Esophagus muscularis mucosa (tissue), 4 donors: ENCODE results near the gene RGS2. TPM values are rescaled to one million over a fixed set of nuclear protein-coding genes. Genes with fewer than 3 reads are reported as not detected.

Experiments used
- DNase-seq: peaks from one replicate; pipeline ENCODE4 v3.0.0-alpha.2; 2017; ENCODE audit errors: extremely low spot score
- H3K27ac ChIP-seq, 4 donors: fragments of 200-600 bp; sonication (generic); replicated peaks in 1 of 4; 1 replicate in 3 of 4; 2 replicates in 1 of 4; pipeline ENCODE4 v1.5.1; 2016 to 2019; ENCODE audit warnings: mild to moderate bottlenecking in 1 of 4
- H3K27me3 ChIP-seq, 4 donors: fragments of 200-600 bp; sonication (generic); one replicate each; pipeline versions ENCODE4 v1.5.1 to v1.6.0; 2016 to 2019
- H3K36me3 ChIP-seq, 4 donors: fragments of 200-600 bp; sonication (generic); one replicate each; pipeline ENCODE4 v1.5.1; 2016 to 2019
- H3K4me1 ChIP-seq, 4 donors: fragments of 200-600 bp; sonication (generic); one replicate each; pipeline ENCODE4 v1.5.1; 2016 to 2019
- H3K4me3 ChIP-seq, 4 donors: fragments of 200-600 bp; sonication (generic); 1 replicate in 2 of 4; 2 replicates in 2 of 4; pipeline ENCODE4 v1.5.1; 2016 to 2019; ENCODE audit warnings: mild to moderate bottlenecking in 4 of 4, moderate library complexity in 1 of 4
- H3K9me3 ChIP-seq, 4 donors: fragments of 200-600 bp; sonication (generic); 1 replicate in 3 of 4; 2 replicates in 1 of 4; pipeline ENCODE4 v1.5.1; 2016 to 2019
- EP300 ChIP-seq: sonication (generic); formaldehyde crosslinking; IDR thresholded peaks from one replicate; pipeline ENCODE4 v1.6.1; 2017; ENCODE audit warnings: antibody characterized with exemption
- POLR2A ChIP-seq: fragments of 450-650 bp; IDR thresholded peaks from one replicate; pipeline ENCODE4 v1.6.1; 2017; ENCODE audit warnings: antibody characterized with exemption, moderate library complexity, mild to moderate bottlenecking, low read depth
- POLR2AphosphoS5 ChIP-seq, 2 donors: sonication (generic); formaldehyde crosslinking; IDR thresholded peaks; one replicate each; pipeline ENCODE4 v1.6.1; 2017; ENCODE audit warnings: antibody characterized with exemption in 2 of 2
- WGBS: methylation state at CpG from one replicate; pipeline ENCODE4 v1.1.5; 2018; 5-methylcytosine and 5-hydroxymethylcytosine counted together
- intact Hi-C: fragments of 100-400 bp; cut with DNase I; formaldehyde crosslinking; loops from one replicate; pipeline ENCODE4 v1.15.1; 2023
- total RNA-seq, 4 donors: library from RNA; depleted of rRNA; stranded (reverse); fragments of >200 nt; gene quantifications; one replicate each; pipeline versions ENCODE4 v1.1.0 to v1.2.1, GENCODE V29; 2016
- TF ChIP-seq, protein P1 (sequence below), 3 experiments: fragments of 200-600 bp in 2 of 3; fragments of 450-650 bp in 1 of 3; sonication (generic) in 2 of 3; IDR thresholded peaks; one replicate each; pipeline ENCODE4 v1.5.1; 2017 to 2019; ENCODE audit warnings: antibody characterized with exemption in 3 of 3, mild to moderate bottlenecking in 2 of 3, moderate library complexity in 1 of 3

RGS2 gene
- total RNA-seq, 4 donors from 2014 or later, result 337 to 754 (median 525) TPM

DNA sequence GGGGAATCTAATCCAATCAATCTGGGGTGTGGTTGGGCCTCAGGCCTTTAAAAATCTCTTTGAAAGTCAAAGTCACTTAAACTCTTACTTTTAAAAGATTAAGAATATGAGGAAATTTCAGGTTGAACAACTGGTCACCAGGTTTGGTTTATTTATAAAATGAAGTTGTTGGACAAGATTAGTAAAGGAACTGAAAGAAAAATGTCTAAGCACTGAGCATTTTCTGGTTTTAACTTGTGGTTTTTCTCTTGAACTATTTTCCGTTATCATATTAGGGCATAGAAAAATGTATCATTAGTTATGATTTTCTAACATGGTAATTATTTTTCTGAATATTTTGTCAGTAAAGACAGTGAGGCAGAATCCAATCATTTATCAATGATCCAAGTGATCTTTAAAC is 49.6 kb downstream of the RGS2 start:
- DNase-seq, result no peak
- no peaks in the 10 kb centered on the region for H3K27me3 ChIP-seq
- no peaks in the 10 kb centered on the region for H3K9me3 ChIP-seq
- no peak overlapping the region for H3K4me3 ChIP-seq
- H3K36me3 ChIP-seq, result no peaks in the 10 kb centered on the region
- TF ChIP-seq POLR2AphosphoS5 (IDR thresholded peaks at IDR 0.05) (no peak), EP300 (no peak), POLR2A (no peak)
- TF ChIP-seq, protein P1, sequence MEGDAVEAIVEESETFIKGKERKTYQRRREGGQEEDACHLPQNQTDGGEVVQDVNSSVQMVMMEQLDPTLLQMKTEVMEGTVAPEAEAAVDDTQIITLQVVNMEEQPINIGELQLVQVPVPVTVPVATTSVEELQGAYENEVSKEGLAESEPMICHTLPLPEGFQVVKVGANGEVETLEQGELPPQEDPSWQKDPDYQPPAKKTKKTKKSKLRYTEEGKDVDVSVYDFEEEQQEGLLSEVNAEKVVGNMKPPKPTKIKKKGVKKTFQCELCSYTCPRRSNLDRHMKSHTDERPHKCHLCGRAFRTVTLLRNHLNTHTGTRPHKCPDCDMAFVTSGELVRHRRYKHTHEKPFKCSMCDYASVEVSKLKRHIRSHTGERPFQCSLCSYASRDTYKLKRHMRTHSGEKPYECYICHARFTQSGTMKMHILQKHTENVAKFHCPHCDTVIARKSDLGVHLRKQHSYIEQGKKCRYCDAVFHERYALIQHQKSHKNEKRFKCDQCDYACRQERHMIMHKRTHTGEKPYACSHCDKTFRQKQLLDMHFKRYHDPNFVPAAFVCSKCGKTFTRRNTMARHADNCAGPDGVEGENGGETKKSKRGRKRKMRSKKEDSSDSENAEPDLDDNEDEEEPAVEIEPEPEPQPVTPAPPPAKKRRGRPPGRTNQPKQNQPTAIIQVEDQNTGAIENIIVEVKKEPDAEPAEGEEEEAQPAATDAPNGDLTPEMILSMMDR (IDR thresholded peaks at IDR 0.05), result no peak
- no peak overlapping the region for H3K27ac ChIP-seq
- intact Hi-C loops, result no loop called here
- WGBS, result 82% methylated on average over 1 of the region's 1 CpG
- H3K4me1 ChIP-seq, result no peaks in the 10 kb centered on the region

DNA sequence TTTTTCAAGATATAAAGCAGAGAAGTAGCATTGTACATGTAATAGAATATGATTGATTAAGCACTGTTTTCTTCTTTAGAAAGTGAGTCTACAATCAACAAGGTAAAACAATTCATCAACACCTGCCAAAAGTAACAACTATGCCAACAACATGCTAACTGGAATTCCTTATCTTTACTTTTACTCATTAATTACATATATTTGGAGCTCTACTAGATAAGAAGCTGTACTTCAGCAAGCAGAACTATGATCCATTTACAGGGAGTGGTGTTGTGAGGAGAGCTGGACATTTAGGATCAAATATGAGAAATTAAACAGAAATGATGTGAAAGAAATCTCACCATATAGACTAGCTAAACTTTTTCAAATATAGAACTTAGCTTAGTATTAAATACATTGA is 51.0 kb downstream of the RGS2 start:
- Histone ChIP-seq H3K4me3 (no peak overlapping the region), H3K27me3 (no peaks in the 10 kb centered on the region), H3K36me3 (no peaks in the 10 kb centered on the region), H3K4me1 (no peaks in the 10 kb centered on the region), H3K9me3 (no peaks in the 10 kb centered on the region), H3K27ac (no peak overlapping the region)
- intact Hi-C loops, result no loop called here
- TF ChIP-seq EP300 (no peak), POLR2AphosphoS5 (IDR thresholded peaks at IDR 0.05) (no peak), POLR2A (no peak)
- TF ChIP-seq, protein P1 (IDR thresholded peaks at IDR 0.05), result no peak
- DNase-seq, result no peak

DNA sequence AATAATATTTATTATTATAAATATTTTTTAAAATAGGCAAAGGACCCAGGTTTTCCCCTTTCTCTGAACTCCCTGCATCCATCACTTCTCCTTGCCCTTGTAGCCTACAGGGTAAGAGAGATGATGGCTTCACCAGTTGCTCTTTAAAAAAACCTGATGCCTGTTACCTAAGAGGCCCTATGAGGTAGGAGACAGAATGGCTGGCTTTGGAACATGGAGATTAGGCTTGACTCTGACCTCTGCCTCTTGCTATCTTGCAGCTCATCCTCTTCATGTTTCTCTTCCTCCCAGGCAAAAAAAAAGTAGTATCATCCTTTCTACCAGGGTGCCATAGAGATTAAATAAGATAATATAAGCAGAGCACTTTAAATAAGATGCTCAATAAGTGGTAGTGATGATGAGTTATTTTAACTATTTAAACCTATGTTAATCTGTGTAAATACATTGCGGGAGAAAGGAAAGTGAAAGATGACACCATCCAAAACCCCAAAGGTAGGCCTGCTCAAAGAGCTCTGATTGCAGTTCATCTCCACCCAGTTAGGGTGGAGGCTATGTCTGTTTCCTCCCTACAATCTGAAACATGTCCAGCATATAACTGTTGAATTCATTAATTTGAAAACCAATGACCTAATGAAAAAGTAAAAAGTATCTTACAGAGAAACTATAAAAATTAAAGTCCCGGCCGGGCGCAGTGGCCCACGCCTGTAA is 51.8 kb downstream of the RGS2 start:
- Histone ChIP-seq H3K9me3 (no peaks in the 10 kb centered on the region), H3K27ac (no peak overlapping the region), H3K4me3 (no peak overlapping the region), H3K4me1 (no peaks in the 10 kb centered on the region), H3K36me3 (no peaks in the 10 kb centered on the region), H3K27me3 (no peaks in the 10 kb centered on the region)
- DNase-seq, result no peak
- intact Hi-C loops, result no loop called here
- WGBS, result 79% methylated on average over 5 of the region's 5 CpGs
- no peak for TF ChIP-seq POLR2A
- no peak for TF ChIP-seq POLR2AphosphoS5 (IDR thresholded peaks at IDR 0.05)
- no peak for TF ChIP-seq EP300
- TF ChIP-seq, protein P1 (IDR thresholded peaks at IDR 0.05), result no peak

DNA sequence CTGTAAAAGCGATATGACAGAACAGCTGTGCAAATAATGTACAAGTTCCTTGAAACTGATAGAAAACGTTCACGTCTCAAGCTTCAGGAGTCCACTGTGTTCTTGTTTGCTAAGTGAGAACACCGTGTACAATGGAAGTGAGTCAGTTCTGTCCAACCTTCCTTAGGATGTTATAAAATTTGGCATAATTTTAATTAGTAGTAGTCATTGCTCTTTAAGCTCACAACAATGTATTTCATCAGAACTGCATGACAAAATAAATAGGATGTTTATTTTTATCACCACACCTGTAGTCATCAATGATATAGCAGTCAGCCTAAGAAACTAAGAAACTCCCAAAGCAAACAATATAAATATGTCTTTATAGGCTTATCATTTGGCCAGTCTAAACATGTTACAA is 53.0 kb downstream of the RGS2 start:
- H3K4me3 ChIP-seq, result no peak overlapping the region
- no peaks in the 10 kb centered on the region for H3K9me3 ChIP-seq
- H3K27ac ChIP-seq, result no peak overlapping the region
- 87% methylated on average over 4 of the region's 4 CpGs for WGBS
- no peaks in the 10 kb centered on the region for H3K4me1 ChIP-seq
- H3K36me3 ChIP-seq, result no peaks in the 10 kb centered on the region
- no peak for DNase-seq
- intact Hi-C loops, result no loop called here
- no peaks in the 10 kb centered on the region for H3K27me3 ChIP-seq
- no peak for TF ChIP-seq EP300
- no peak for TF ChIP-seq POLR2A
- TF ChIP-seq, protein P1 (IDR thresholded peaks at IDR 0.05), result no peak

Other genes starting within 250 kb of the RGS2 start
- 10 to 100 TPM in 3 of 4 donors, 1 to 10 TPM in 1; 6.1 to 27.7 (median 12.5) TPM for gene RGS1, start 233.3 kb upstream of the RGS2 start, total RNA-seq
- 1 to 10 TPM in 3 of 4 donors, not detected in 1; 1.0 to 4.3 (median 2.5) TPM for gene RGS13, start 172.9 kb upstream of the RGS2 start, total RNA-seq